ENCODE data around the gene BPIFB4.
"Not testable (repeated sequence)": the region's sequence is repeated elsewhere in the genome, so short reads cannot be mapped to it uniquely, and the experiment has no call there.

BPIFB4 gene

GRCh38 chr20:33120934-33121333 lies 41.5 kb downstream of the BPIFB4 start:
- no peak for DNase-seq (ENCODE audit: low read depth)

GRCh38 chr20:33122297-33122696 lies 42.9 kb downstream of the BPIFB4 start:
- DNase-seq (ENCODE audit: low read depth) = not testable (repeated sequence)

- DNase-seq (ENCODE audit: low read depth) = no peak
Observed at GRCh38 chr20:33124261-33124660, 44.8 kb downstream of the BPIFB4 start.

- no peak for DNase-seq (ENCODE audit: low read depth)
Observed at GRCh38 chr20:33124994-33125393, 45.6 kb downstream of the BPIFB4 start.

DNA sequence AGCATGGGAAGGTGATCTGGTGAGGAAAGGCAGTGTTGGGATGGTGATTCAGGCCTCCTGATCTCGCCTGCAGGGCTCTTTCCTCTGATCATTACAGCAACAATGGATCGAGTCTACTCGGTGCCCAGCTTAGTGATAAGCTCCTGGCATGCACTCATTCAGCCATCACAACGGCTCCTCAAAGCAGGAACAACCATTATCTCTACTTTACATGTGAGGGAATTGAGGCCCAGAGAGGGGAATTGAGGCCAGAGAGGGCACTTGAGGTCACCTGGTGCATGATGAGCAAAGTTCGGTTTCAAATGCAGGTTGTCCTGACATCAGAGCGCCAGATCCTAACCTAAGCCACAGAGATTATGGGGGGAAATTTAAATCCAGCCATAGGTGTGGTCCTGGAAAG lies 46.5 kb downstream of the BPIFB4 start:
- DNase-seq (ENCODE audit: low read depth) = no peak

GRCh38 chr20:33127422-33128097 lies 48.1 kb downstream of the BPIFB4 start:
- no peak for DNase-seq (ENCODE audit: low read depth)

- DNase-seq (ENCODE audit: low read depth) = no peak
Observed at GRCh38 chr20:33130568-33131061, 51.2 kb downstream of the BPIFB4 start.

GRCh38 chr20:33131949-33132473 lies 52.6 kb downstream of the BPIFB4 start:
- no peak for DNase-seq (ENCODE audit: low read depth)

- no peak for DNase-seq (ENCODE audit: low read depth)
Observed at GRCh38 chr20:33132513-33133372, 53.3 kb downstream of the BPIFB4 start.

GRCh38 chr20:33133373-33133941 lies 54.0 kb downstream of the BPIFB4 start:
- DNase-seq (ENCODE audit: low read depth) = no peak

DNA sequence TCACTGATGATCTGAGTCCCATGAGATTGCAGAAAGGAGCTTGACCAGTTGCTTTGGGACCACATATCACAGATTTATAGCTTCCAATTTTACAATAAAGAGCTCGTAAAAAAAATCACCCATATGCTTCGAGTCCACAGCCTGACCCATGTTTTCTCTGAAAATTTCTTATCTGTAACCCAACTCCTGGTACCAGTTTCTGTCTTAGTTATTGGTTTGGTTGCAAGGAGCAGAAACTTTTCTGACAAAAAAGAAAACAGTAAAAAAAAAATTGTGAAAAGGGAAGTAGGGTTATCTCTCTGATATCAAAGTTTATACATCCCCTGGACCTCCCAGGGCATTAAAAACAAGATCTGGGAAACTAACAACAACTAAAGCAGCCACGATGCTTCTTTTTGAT lies 57.8 kb downstream of the BPIFB4 start:
- no peak for DNase-seq (ENCODE audit: low read depth)

GRCh38 chr20:33139467-33139866 lies 60.0 kb downstream of the BPIFB4 start:
- DNase-seq (ENCODE audit: low read depth) = no peak

- DNase-seq (ENCODE audit: low read depth) = no peak
Observed at GRCh38 chr20:33145521-33145920, 66.1 kb downstream of the BPIFB4 start.

- DNase-seq (ENCODE audit: low read depth) = no peak
Observed at GRCh38 chr20:33147299-33147698, 67.9 kb downstream of the BPIFB4 start.

- no peak for DNase-seq (ENCODE audit: low read depth)
Observed at GRCh38 chr20:33148040-33148439, 68.6 kb downstream of the BPIFB4 start.

GRCh38 chr20:33154252-33154651 lies 74.8 kb downstream of the BPIFB4 start:
- no peak for DNase-seq (ENCODE audit: low read depth)

- no peak for DNase-seq (ENCODE audit: low read depth)
Observed at GRCh38 chr20:33158637-33159385, 79.4 kb downstream of the BPIFB4 start.

GRCh38 chr20:33159713-33160112 lies 80.3 kb downstream of the BPIFB4 start:
- DNase-seq (ENCODE audit: low read depth) = no peak

DNA sequence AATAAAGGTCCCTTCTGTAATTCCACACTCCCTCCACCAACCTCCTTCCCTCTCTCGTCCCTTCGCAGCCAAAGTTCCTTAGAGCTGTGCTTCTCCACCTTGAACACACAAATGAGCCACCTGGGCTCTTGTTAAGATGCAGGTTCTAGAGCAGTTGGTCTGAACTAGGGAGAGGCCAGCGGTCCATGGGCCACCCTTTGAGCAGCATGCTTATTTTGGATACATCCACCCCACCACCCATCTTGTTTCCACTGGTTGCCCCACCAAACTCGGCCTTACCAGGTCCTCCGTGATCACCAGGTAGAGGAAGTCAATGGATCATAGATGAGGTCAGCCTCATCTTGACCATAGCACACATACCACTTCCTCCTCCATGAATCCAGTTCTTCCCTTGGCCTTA lies 81.2 kb downstream of the BPIFB4 start:
- DNase-seq (ENCODE audit: low read depth) = no peak
